Neural cell (in vitro differentiated cells): ENCODE measurements around the gene HEPACAM2.

Source experiments
- EZH2 ChIP-seq: fragments of 200-600, 300-800 bp; shearing (Covaris generic), sonication (generic); IDR thresholded peaks from 2 replicates; pipeline ENCODE4 v1.6.1; 2014; ENCODE audit warnings: antibody characterized with exemption, low read length, borderline replicate concordance, mild to moderate bottlenecking; ENCODE audit not compliant: insufficient read depth, poor library complexity, severe bottlenecking
- MXI1 ChIP-seq: fragments of 450-650 bp; conservative IDR thresholded peaks from 2 replicates; pipeline ENCODE4 v1.6.1; 2014; ENCODE audit warnings: antibody characterized with exemption, mild to moderate bottlenecking; ENCODE audit not compliant: poor library complexity, severe bottlenecking
- POLR2AphosphoS5 ChIP-seq: IDR thresholded peaks from 2 replicates; pipeline ENCODE4 v1.6.1; 2012
- RAD21 ChIP-seq: fragments of 450-650 bp; conservative IDR thresholded peaks from 2 replicates; pipeline ENCODE4 v1.6.1; 2014; ENCODE audit warnings: antibody characterized with exemption, mild to moderate bottlenecking, moderate library complexity
- TF ChIP-seq, protein P1 (sequence below): fragments of 450-650 bp; IDR thresholded peaks from 2 replicates; pipeline ENCODE4 v1.5.1; 2014; ENCODE audit warnings: antibody characterized with exemption, mild to moderate bottlenecking, moderate library complexity; ENCODE audit not compliant: poor library complexity, severe bottlenecking

DNA sequence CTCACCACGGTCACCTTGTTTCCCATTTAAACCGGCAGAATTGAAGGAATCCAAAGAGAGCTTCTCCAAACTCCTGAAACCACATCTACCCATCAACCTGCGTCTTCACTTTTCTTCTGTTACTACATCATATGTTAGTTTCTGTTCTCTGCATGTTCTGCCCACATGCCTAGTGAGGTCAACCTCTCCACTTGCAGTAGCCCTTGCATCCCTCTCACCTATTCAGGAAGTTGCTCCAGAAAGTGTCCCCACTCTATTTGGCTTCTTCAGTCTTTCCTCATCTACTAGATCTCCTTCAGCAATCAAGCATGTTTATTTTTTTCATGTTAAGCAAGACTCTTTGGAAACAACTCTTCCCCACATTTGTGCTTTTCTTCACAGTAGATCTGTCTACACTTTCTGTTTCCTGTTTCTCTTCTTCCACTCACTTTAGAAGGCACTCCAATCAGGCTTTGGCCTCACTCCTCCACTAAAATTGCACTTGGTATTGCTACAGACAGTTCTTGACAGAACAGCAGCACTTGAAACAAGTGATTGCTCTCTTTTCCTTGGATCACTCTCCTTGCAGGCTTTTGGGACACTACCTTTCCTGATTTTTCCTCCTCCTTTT is 85.6 kb downstream of the HEPACAM2 start:
- TF ChIP-seq EZH2 (no peak), MXI1 (no peak), RAD21 (no peak), POLR2AphosphoS5 (no peak)
- TF ChIP-seq, protein P1, sequence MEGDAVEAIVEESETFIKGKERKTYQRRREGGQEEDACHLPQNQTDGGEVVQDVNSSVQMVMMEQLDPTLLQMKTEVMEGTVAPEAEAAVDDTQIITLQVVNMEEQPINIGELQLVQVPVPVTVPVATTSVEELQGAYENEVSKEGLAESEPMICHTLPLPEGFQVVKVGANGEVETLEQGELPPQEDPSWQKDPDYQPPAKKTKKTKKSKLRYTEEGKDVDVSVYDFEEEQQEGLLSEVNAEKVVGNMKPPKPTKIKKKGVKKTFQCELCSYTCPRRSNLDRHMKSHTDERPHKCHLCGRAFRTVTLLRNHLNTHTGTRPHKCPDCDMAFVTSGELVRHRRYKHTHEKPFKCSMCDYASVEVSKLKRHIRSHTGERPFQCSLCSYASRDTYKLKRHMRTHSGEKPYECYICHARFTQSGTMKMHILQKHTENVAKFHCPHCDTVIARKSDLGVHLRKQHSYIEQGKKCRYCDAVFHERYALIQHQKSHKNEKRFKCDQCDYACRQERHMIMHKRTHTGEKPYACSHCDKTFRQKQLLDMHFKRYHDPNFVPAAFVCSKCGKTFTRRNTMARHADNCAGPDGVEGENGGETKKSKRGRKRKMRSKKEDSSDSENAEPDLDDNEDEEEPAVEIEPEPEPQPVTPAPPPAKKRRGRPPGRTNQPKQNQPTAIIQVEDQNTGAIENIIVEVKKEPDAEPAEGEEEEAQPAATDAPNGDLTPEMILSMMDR: no peak
